Iris pigment epithelial cell (primary cell): Measurements from ENCODE around the gene YJU2.

Experiments used
- DNase-seq: peaks from one replicate; pipeline ENCODE4 v3.0.0-alpha.2; 2011; ENCODE audit warnings: low read depth

Gene YJU2

GRCh38 chr19:4298810-4299550 lies 52.1 kb downstream of the YJU2 start:
- DNase-seq = no peak

GRCh38 chr19:4300589-4300988 lies 53.7 kb downstream of the YJU2 start:
- no peak for DNase-seq

DNA sequence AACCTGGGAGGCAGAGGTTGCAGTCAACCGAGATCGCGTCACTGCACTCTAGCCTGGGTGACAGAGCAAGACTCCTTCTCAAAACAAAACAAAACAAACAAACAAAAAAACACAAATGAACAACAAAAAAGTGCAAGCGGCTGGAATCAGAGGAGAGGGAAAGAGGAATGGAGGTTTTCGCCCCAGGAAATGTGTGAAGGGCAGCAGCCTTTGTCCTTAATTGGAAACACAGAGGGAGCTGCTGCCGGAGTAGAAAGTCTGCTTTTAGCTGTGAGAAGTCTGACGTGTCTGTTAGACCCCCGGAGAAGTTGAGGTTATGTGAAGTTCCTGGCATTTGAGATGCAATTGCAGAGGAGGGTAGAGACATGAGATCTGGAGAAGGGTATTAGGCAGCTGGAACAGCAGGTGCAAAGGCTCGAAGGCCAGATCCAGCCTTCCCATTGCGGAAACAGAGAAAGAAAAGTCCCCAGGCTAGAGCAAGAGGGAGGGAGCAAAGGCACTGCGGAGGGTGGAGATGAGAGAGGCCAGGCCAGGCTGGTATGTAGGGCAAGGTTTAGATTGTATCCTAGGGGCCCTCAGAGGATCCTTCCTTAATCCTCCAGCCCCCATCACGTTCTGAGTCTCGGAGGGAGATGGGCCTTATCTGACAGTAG lies 54.8 kb downstream of the YJU2 start:
- no peak for DNase-seq

DNA sequence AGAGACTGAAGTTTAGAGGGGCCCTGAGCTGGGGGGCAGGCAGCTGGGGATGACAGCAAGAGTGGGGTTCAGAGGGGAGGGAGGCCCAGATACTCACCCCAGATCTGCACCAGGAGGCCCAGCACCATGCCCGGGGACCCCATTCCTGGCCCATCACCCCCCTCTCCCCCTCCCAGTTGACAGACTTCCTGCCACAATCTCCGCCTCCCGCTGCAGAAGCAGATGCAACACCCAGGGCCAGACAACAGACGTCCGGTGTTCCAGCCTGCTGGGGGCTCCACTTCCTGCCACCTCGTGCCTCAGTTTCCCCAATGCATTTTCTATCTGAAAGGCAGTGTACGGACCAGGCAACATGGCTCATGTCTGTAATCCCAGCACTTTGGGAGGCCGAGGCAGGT lies 55.4 kb downstream of the YJU2 start, which contains the start of gene TMIGD2:
Gene TMIGD2 (minus strand): TSS at position 147 of the 398 bp plus-strand sequence. CDS start 4 bp downstream, at position 143.
- no peak for DNase-seq

DNA sequence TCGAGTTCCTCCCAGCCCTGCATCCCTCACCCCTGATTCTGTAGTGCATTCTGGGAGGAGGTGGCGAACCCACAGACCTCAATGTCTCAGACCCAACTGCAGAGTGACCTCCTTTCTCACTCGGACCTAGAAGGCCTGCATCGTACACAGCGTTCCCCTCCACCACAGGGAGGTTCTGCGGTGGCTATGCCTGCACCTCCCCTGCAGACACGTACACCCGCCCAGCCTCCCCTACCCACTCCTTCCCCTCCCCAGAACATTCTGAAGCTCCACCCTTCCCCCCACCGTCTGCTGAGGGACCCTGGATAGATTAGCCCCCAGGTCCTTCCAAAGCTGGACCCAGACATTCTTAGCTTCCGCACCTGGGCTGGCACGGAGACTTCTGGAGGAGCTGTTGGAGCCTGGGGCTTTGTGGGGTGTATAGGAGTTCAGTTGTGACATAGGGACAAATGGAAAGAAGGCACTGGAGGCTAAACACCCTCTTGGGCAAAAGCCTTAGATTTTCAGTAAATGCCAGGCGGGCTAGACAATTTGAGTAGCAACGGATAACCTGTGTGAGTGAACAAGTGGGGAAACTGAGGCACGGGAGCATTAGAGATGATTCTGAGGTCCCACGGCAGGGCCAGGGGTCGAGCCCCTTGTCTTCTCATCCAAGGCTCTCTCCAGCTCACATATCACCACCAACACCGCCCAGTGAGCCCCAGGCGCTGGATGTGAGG lies 57.1 kb downstream of the YJU2 start:
- DNase-seq = no peak

GRCh38 chr19:4304538-4305256 lies 57.8 kb downstream of the YJU2 start, which contains the start of gene FSD1:
TSS of gene FSD1 (plus strand) at chr19:4304598. CDS start at chr19:4304747, 149 bp downstream.
- DNase-seq = peak; percentile 40

GRCh38 chr19:4305257-4305612 lies 58.4 kb downstream of the YJU2 start:
- no peak for DNase-seq

- DNase-seq = no peak
Observed at GRCh38 chr19:4305659-4306058, 58.8 kb downstream of the YJU2 start.

- DNase-seq = no peak
Observed at GRCh38 chr19:4310247-4311121, 63.6 kb downstream of the YJU2 start.

DNA sequence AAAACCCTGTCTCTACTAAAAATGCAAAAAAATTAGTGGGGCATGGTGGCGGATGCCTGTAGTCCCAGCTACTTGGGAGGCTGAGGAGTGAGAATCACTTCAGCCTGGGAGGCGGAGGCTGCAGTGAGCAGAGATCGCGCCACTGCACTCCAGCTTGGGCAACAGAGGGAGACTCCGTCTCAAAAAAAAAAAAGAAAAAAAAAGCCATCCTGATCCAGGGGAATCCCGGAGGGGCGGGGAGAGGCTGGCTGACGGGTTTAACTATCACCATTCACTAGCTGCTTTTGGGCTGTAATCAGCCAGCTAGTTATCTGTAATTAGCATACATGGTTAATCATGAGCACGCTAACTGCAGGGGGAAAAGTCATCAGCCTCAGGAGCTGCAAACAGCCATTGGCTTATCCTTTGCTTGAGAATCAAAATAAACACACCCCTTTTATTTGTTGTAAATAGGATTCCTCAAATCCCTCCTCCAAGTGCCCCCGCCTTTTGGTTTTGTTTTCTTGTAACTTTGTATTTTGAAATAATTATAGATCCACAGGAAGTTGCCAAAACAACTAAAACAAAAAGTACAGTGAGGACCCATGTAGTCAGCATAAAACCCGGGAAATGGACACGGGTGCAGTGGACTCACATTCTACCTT lies 67.1 kb downstream of the YJU2 start:
- DNase-seq = no peak

DNA sequence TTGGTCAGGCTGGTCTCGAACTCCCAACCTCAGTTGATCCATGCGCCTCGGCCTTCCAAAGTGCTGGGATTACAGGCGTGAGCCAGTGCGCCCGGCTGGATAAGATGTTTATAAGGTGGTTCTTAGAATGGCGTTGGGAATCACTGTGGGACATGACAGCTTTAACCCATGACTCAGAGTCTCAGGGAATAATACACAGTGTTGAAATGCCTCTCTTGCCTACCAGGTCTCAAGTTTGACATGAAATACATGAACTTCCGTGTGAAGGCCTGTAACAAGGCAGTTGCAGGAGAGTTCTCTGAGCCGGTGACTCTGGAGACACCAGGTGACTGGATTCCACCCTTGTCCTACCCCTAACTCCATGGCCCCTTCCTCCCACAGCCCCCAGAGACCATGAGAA lies 70.1 kb downstream of the YJU2 start:
- peak; percentile 28 for DNase-seq

- no peak for DNase-seq
Observed at GRCh38 chr19:4318460-4318859, 71.6 kb downstream of the YJU2 start.
